H9 (cell line): Measurements from ENCODE around the gene GDNF. TPM values are rescaled to one million over a fixed set of nuclear protein-coding genes. Genes with fewer than 3 reads are reported as not detected.

ENCODE experiments used
- DNase-seq: peaks from one replicate; pipeline ENCODE4 v3.0.0-alpha.2; 2017
- H2AFZ ChIP-seq: one replicate; pipeline ENCODE4 v1.6.1; 2013; ENCODE audit warnings: mild to moderate bottlenecking, low read length, control low read depth, moderate library complexity
- H2AK5ac ChIP-seq: 2 replicates; pipeline ENCODE4 v1.6.1; 2013; ENCODE audit warnings: low read length, control low read depth, mixed read lengths; ENCODE audit not compliant: insufficient read length
- H2BK120ac ChIP-seq: one replicate; pipeline ENCODE4 v1.6.1; 2013; ENCODE audit warnings: low read depth, mild to moderate bottlenecking, low read length, control low read depth, inconsistent platforms; ENCODE audit not compliant: poor library complexity, severe bottlenecking
- H2BK12ac ChIP-seq: 2 replicates; pipeline ENCODE4 v1.6.1; 2013; ENCODE audit warnings: low read length, control low read depth, mixed read lengths, low read depth; ENCODE audit not compliant: insufficient read length
- H2BK15ac ChIP-seq: 2 replicates; pipeline ENCODE4 v1.6.1; 2013; ENCODE audit warnings: low read depth, low read length, control low read depth
- H2BK20ac ChIP-seq: one replicate; pipeline ENCODE4 v1.6.1; 2013; ENCODE audit warnings: low read depth, mild to moderate bottlenecking, low read length, control low read depth, inconsistent platforms; ENCODE audit not compliant: poor library complexity, severe bottlenecking
- H2BK5ac ChIP-seq: 2 replicates; pipeline ENCODE4 v1.6.1; 2013; ENCODE audit warnings: low read length, control low read depth, mixed read lengths; ENCODE audit not compliant: insufficient read length
- H3K14ac ChIP-seq: 2 replicates; pipeline ENCODE4 v1.6.1; 2013; ENCODE audit warnings: low read length, control low read depth; ENCODE audit not compliant: insufficient read depth
- H3K18ac ChIP-seq: 2 replicates; pipeline ENCODE4 v1.6.1; 2013; ENCODE audit warnings: low read depth, mild to moderate bottlenecking, mixed read lengths, low read length, control low read depth; ENCODE audit not compliant: insufficient read length
- H3K23ac ChIP-seq: 2 replicates; pipeline ENCODE4 v1.6.1; 2013; ENCODE audit warnings: low read length, control low read depth, mixed read lengths, low read depth; ENCODE audit not compliant: insufficient read length
- H3K23me2 ChIP-seq: 2 replicates; pipeline ENCODE4 v1.6.1; 2013; ENCODE audit warnings: low read depth, mild to moderate bottlenecking, mixed read lengths, low read length, control low read depth; ENCODE audit not compliant: insufficient read length, poor library complexity, severe bottlenecking
- H3K27ac ChIP-seq: 2 replicates; pipeline ENCODE4 v1.5.1; 2013; ENCODE audit warnings: low read length, control low read depth, mixed read lengths, low read depth; ENCODE audit not compliant: insufficient read length
- H3K27me3 ChIP-seq: 2 replicates; pipeline ENCODE4 v1.6.1; 2013; ENCODE audit warnings: low read length, control low read depth, inconsistent platforms; ENCODE audit not compliant: insufficient read depth
- H3K4ac ChIP-seq: 2 replicates; pipeline ENCODE4 v1.6.1; 2013; ENCODE audit warnings: low read depth, mild to moderate bottlenecking, control low read depth, inconsistent platforms, low read length, moderate library complexity
- H3K4me1 ChIP-seq: 2 replicates; pipeline ENCODE4 v1.6.1; 2013; ENCODE audit warnings: low read length, control low read depth, inconsistent platforms; ENCODE audit not compliant: insufficient read depth
- H3K4me2 ChIP-seq: 2 replicates; pipeline ENCODE4 v1.6.1; 2013; ENCODE audit warnings: low read length, control low read depth, mixed read lengths; ENCODE audit not compliant: insufficient read length, insufficient read depth
- H3K56ac ChIP-seq: 2 replicates; pipeline ENCODE4 v1.6.1; 2013; ENCODE audit warnings: low read depth, mild to moderate bottlenecking, mixed read lengths, low read length, control low read depth; ENCODE audit not compliant: insufficient read length
- H3K79me1 ChIP-seq: 2 replicates; pipeline ENCODE4 v1.6.1; 2013; ENCODE audit warnings: low read depth, mild to moderate bottlenecking, moderate library complexity, low read length, control low read depth, inconsistent platforms; ENCODE audit not compliant: insufficient read depth, poor library complexity, severe bottlenecking
- H3K79me2 ChIP-seq: 2 replicates; pipeline ENCODE4 v1.6.1; 2013; ENCODE audit warnings: low read length, control low read depth, inconsistent platforms; ENCODE audit not compliant: insufficient read depth
- H3K9ac ChIP-seq: 2 replicates; pipeline ENCODE4 v1.6.1; 2013; ENCODE audit warnings: low read length, control low read depth, mixed read lengths; ENCODE audit not compliant: insufficient read length; ENCODE audit errors: extremely low read depth
- H3K9me3 ChIP-seq: one replicate; pipeline ENCODE4 v1.6.1; 2013; ENCODE audit warnings: low read depth, low read length, inconsistent platforms; ENCODE audit not compliant: control insufficient read depth
- H3T11ph ChIP-seq: one replicate; pipeline ENCODE4 v1.6.1; 2013; ENCODE audit warnings: mild to moderate bottlenecking, low read length, control low read depth, inconsistent platforms
- H4K20me1 ChIP-seq: one replicate; pipeline ENCODE4 v1.6.1; 2013; ENCODE audit not compliant: control insufficient read depth, insufficient read length, insufficient read depth
- H4K5ac ChIP-seq: 2 replicates; pipeline ENCODE4 v1.6.1; 2013; ENCODE audit warnings: low read depth, mild to moderate bottlenecking, mixed read lengths, low read length, control low read depth; ENCODE audit not compliant: insufficient read length
- H4K8ac ChIP-seq: replicated peaks from 2 replicates; pipeline ENCODE4 v1.6.1; 2013; ENCODE audit warnings: low read length, control low read depth, mixed read lengths, low read depth; ENCODE audit not compliant: insufficient read length
- H4K91ac ChIP-seq: 2 replicates; pipeline ENCODE4 v1.6.1; 2013; ENCODE audit warnings: low read depth, mild to moderate bottlenecking, moderate library complexity, mixed read lengths, low read length, control low read depth; ENCODE audit not compliant: insufficient read length
- H3K27ac Mint-ChIP-seq, 3 experiments: 2 replicates in 2 of 3; 3 replicates in 1 of 3; pipeline ENCODE4 v1.8.0; 2020 to 2021; ENCODE audit warnings: mixed read lengths in 3 of 3, mild to moderate bottlenecking in 1 of 3, moderate library complexity in 1 of 3
- H3K27me3 Mint-ChIP-seq: 2 replicates; pipeline ENCODE4 v1.8.0; 2021; ENCODE audit warnings: low read depth, mild to moderate bottlenecking, moderate library complexity, mixed read lengths
- H3K36me3 Mint-ChIP-seq, 3 experiments: 2 replicates in 2 of 3; 3 replicates in 1 of 3; pipeline ENCODE4 v1.8.0; 2020 to 2021; ENCODE audit warnings: low read depth in 3 of 3, mixed read lengths in 3 of 3; ENCODE audit not compliant: insufficient read depth in 1 of 3
- H3K4me1 Mint-ChIP-seq, 2 experiments: 2 replicates each; pipeline ENCODE4 v1.8.0; 2020; ENCODE audit warnings: mixed read lengths in 2 of 2
- H3K4me3 Mint-ChIP-seq, 2 experiments: 2 replicates in 1 of 2; 3 replicates in 1 of 2; pipeline ENCODE4 v1.8.0; 2020 to 2021; ENCODE audit warnings: mild to moderate bottlenecking in 2 of 2, mixed read lengths in 2 of 2, moderate library complexity in 1 of 2
- H3K9me3 Mint-ChIP-seq, 2 experiments: 2 replicates in 1 of 2; 3 replicates in 1 of 2; pipeline ENCODE4 v1.8.0; 2020; ENCODE audit warnings: mild to moderate bottlenecking in 2 of 2, mixed read lengths in 2 of 2, moderate library complexity in 1 of 2
- WGBS: extraction: QIAGEN DNeasy Blood & Tissue Kit; methylation state at CpG from one replicate; pipeline ENCODE4 v1.1.7; 2013; ENCODE audit warnings: missing lambda C conversion rate, low lambda C conversion rate, mixed read lengths; ENCODE audit not compliant: insufficient read length; ENCODE audit errors: extremely low coverage; 5-methylcytosine and 5-hydroxymethylcytosine counted together
- total RNA-seq: library from RNA; stranded (reverse); gene quantifications from 2 replicates; pipeline ENCODE4 v1.2.1, GENCODE V29; 2021
- TF ChIP-seq, protein P1 (sequence below): fragments of 200-600 bp; sonication (generic); conservative IDR thresholded peaks from 3 replicates; pipeline ENCODE4 v1.8.0; 2021; ENCODE audit warnings: antibody characterized with exemption, mild to moderate bottlenecking

The GDNF gene
- total RNA-seq, 1 experiment from 2014 or later: not detected

DNA sequence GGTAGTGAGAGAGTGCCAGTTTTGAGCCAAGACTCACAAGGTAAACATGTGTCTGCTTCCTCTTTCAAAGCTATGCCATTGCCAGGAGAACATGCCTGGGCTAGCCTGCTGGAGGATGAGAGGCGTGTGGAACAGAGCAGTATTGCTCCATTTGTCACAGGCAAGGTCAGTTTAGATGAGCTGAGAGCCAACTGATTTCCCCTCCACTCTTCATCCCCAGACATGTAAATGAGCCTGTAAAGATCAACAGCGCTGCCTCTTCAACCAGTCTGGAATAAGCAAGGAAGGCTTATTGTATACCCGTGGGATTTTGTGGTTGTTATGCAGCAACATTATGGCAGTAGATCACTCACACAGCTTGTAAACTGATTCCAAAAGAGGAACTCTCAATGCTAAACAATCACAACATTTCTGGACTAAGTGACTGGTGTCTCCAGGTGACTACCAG, 8.2 kb upstream of the GDNF start:
- Histone ChIP-seq H3K56ac (no peak overlapping the region), H3K23me2 (no peaks in the 10 kb centered on the region), H3T11ph (no peak overlapping the region), H3K14ac (peak overlapping the region; percentile 23; the same call in 1 of the 2 replicates), H3K9ac (no peak overlapping the region), H3K4ac (no peak overlapping the region), H3K23ac (no peak overlapping the region), H4K5ac (no peak overlapping the region), H3K79me2 (no peaks in the 10 kb centered on the region), H3K18ac (no peak overlapping the region), H2BK5ac (no peak overlapping the region), H2AFZ (peak overlapping the region; percentile 46), H2AK5ac (no peak overlapping the region), H4K8ac (no peak overlapping the region), H4K20me1 (no peaks in the 10 kb centered on the region), H3K27ac (no peak overlapping the region), H2BK20ac (no peak overlapping the region), H3K4me2 (no peak overlapping the region), H3K4me1 (peaks cover 11% of the 10 kb centered on the region; the same call in 1 of the 2 replicates), H3K27me3 (no peaks in the 10 kb centered on the region), H2BK12ac (no peak overlapping the region), H4K91ac (no peak overlapping the region), H3K79me1 (no peaks in the 10 kb centered on the region), H2BK120ac (no peak overlapping the region), H2BK15ac (no peak overlapping the region), H3K9me3 (no peaks in the 10 kb centered on the region)
- TF ChIP-seq, protein P1, sequence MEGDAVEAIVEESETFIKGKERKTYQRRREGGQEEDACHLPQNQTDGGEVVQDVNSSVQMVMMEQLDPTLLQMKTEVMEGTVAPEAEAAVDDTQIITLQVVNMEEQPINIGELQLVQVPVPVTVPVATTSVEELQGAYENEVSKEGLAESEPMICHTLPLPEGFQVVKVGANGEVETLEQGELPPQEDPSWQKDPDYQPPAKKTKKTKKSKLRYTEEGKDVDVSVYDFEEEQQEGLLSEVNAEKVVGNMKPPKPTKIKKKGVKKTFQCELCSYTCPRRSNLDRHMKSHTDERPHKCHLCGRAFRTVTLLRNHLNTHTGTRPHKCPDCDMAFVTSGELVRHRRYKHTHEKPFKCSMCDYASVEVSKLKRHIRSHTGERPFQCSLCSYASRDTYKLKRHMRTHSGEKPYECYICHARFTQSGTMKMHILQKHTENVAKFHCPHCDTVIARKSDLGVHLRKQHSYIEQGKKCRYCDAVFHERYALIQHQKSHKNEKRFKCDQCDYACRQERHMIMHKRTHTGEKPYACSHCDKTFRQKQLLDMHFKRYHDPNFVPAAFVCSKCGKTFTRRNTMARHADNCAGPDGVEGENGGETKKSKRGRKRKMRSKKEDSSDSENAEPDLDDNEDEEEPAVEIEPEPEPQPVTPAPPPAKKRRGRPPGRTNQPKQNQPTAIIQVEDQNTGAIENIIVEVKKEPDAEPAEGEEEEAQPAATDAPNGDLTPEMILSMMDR: no peak
- DNase-seq: peak; percentile 55
- peaks cover 30 to 41% of the 10 kb centered on the region in 2 experiments for H3K4me1 Mint-ChIP-seq
- WGBS: no CpG with 5 or more reads among the region's 3 CpGs
- no peaks in the 10 kb centered on the region for H3K9me3 Mint-ChIP-seq
- no peaks in the 10 kb centered on the region for H3K36me3 Mint-ChIP-seq
- no peak overlapping the region for H3K4me3 Mint-ChIP-seq
- peak overlapping the region in 1 of 3 experiments; percentile 17; a peak in 1 of 7 replicates for H3K27ac Mint-ChIP-seq
- H3K27me3 Mint-ChIP-seq: peaks cover 19% of the 10 kb centered on the region
